KMS-11 (cell line): ENCODE data around the gene AADACL3.

Experiments used
- H2AFZ ChIP-seq: fragments of 200-600 bp; sonication (generic); 2 replicates; pipeline ENCODE4 v1.6.1; 2016; ENCODE audit warnings: antibody characterized with exemption, mixed run types, low read depth
- H3K27ac ChIP-seq: fragments of 200-600 bp; sonication (generic); 2 replicates; pipeline ENCODE4 v1.6.1; 2016; ENCODE audit warnings: mild to moderate bottlenecking, mixed run types
- H3K27me3 ChIP-seq: fragments of 200-600 bp; sonication (generic); 2 replicates; pipeline ENCODE4 v1.6.1; 2017; ENCODE audit warnings: mild to moderate bottlenecking, low read depth, mixed run types, moderate library complexity; ENCODE audit not compliant: insufficient read depth
- H3K36me3 ChIP-seq: fragments of 200-600 bp; sonication (generic); 2 replicates; pipeline ENCODE4 v1.6.1; 2017; ENCODE audit warnings: mild to moderate bottlenecking, mixed run types; ENCODE audit not compliant: insufficient read depth
- H3K4me1 ChIP-seq: fragments of 200-600 bp; sonication (generic); 2 replicates; pipeline ENCODE4 v1.6.1; 2016; ENCODE audit warnings: mild to moderate bottlenecking, low read depth, mixed run types; ENCODE audit not compliant: poor library complexity, severe bottlenecking
- H3K4me2 ChIP-seq: fragments of 200-600 bp; sonication (generic); 2 replicates; pipeline ENCODE4 v1.7.0; 2016; ENCODE audit warnings: mild to moderate bottlenecking, mixed run types
- H3K4me3 ChIP-seq: fragments of 200-600 bp; sonication (generic); IDR thresholded peaks from 2 replicates; pipeline ENCODE4 v1.6.1; 2017; ENCODE audit warnings: low read depth, low read length, mixed read lengths; ENCODE audit not compliant: insufficient read depth
- H3K79me2 ChIP-seq: fragments of 200-600 bp; sonication (generic); 2 replicates; pipeline ENCODE4 v1.6.1; 2016; ENCODE audit warnings: low read depth, mixed run types; ENCODE audit not compliant: insufficient read depth
- H3K9ac ChIP-seq: fragments of 200-600 bp; sonication (generic); 2 replicates; pipeline ENCODE4 v1.6.1; 2016; ENCODE audit warnings: mild to moderate bottlenecking, mixed run types
- H4K20me1 ChIP-seq: fragments of 200-600 bp; sonication (generic); 2 replicates; pipeline ENCODE4 v1.6.1; 2016; ENCODE audit warnings: mild to moderate bottlenecking, mixed run types; ENCODE audit not compliant: insufficient read depth
- TF ChIP-seq, protein P1 (sequence below): fragments of 200-600 bp; sonication (generic); conservative IDR thresholded peaks from 2 replicates; pipeline ENCODE4 v1.6.1; 2017; ENCODE audit warnings: low read depth, mild to moderate bottlenecking, antibody characterized with exemption, low read length, moderate library complexity, mixed read lengths

The AADACL3 gene

GRCh38 chr1:12706061-12706460 lies 9.8 kb upstream of the AADACL3 start:
- Histone ChIP-seq H3K4me2 (no peak overlapping the region), H2AFZ (no peak overlapping the region), H3K4me3 (no peak overlapping the region), H3K36me3 (no peaks in the 10 kb centered on the region), H3K4me1 (no peaks in the 10 kb centered on the region), H3K27ac (no peak overlapping the region), H3K27me3 (peaks cover 2% of the 10 kb centered on the region; the same call in 1 of the 2 replicates), H3K79me2 (no peaks in the 10 kb centered on the region), H3K9ac (no peak overlapping the region), H4K20me1 (no peaks in the 10 kb centered on the region)
- TF ChIP-seq, protein P1, sequence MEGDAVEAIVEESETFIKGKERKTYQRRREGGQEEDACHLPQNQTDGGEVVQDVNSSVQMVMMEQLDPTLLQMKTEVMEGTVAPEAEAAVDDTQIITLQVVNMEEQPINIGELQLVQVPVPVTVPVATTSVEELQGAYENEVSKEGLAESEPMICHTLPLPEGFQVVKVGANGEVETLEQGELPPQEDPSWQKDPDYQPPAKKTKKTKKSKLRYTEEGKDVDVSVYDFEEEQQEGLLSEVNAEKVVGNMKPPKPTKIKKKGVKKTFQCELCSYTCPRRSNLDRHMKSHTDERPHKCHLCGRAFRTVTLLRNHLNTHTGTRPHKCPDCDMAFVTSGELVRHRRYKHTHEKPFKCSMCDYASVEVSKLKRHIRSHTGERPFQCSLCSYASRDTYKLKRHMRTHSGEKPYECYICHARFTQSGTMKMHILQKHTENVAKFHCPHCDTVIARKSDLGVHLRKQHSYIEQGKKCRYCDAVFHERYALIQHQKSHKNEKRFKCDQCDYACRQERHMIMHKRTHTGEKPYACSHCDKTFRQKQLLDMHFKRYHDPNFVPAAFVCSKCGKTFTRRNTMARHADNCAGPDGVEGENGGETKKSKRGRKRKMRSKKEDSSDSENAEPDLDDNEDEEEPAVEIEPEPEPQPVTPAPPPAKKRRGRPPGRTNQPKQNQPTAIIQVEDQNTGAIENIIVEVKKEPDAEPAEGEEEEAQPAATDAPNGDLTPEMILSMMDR: no peak

DNA sequence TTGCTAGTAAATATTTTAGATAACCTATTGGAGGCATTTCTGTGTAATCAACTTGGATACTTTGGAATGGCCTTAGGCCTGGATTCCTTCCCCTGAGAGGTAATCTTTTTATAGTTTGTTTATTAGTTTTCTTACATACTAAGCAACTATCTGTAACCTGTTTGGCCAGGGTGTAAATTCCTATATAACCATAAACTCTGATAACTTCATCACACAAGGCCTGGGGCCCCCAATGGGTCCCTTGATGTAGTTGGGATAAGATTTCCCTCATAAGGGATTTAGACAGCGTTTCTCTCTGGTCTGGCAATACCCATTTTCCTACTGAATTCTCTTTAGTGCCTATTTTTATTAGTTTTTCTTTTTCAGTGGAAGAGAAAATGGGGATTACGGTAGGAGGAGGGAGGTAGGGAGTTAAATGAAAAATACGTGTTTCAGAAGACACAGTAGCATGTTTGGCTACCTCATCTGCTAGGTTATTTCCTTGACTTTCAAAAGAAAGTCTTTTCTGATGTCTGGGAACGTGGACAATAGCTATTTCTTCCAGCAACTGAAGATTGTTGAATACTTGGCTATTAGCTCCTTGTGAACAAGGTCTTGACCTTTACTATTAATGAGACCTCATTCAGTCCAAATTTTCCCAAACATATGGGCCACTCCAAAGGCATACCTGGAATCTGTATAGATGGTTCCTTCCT lies 7.4 kb upstream of the AADACL3 start:
- Histone ChIP-seq H3K27ac (no peak overlapping the region), H3K79me2 (no peaks in the 10 kb centered on the region), H3K4me1 (no peaks in the 10 kb centered on the region), H3K27me3 (peaks cover 7% of the 10 kb centered on the region; the same call in 1 of the 2 replicates), H4K20me1 (no peaks in the 10 kb centered on the region), H3K4me2 (no peak overlapping the region), H3K4me3 (no peak overlapping the region), H3K9ac (no peak overlapping the region), H3K36me3 (no peaks in the 10 kb centered on the region), H2AFZ (no peak overlapping the region)
- TF ChIP-seq, protein P1: no peak

DNA sequence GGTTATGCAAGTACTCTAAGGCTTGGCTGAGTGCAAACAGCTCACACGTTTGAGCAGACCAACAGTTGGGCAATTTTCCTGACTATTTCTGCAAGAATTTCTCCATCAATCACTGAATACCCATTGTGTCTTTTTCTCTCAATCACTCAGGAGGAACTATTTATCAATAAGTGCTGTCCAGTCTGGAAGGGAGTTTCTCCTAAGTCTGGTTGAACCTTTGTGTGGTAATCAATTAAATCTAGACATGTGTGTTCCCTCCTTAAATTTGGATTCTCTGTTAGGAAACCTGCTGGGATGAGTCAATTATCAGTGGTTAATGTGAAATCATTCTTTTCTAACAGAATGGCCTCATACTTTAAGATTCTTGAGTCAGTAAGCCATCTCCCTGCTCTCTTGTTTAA lies 6.8 kb upstream of the AADACL3 start:
- Histone ChIP-seq H2AFZ (no peak overlapping the region), H3K79me2 (no peaks in the 10 kb centered on the region), H3K27me3 (peaks cover 7% of the 10 kb centered on the region; the same call in 1 of the 2 replicates), H3K4me3 (no peak overlapping the region), H3K27ac (no peak overlapping the region), H3K4me1 (no peaks in the 10 kb centered on the region), H4K20me1 (no peaks in the 10 kb centered on the region), H3K9ac (no peak overlapping the region), H3K4me2 (no peak overlapping the region), H3K36me3 (no peaks in the 10 kb centered on the region)
- TF ChIP-seq, protein P1: no peak

GRCh38 chr1:12709696-12710095 lies 6.2 kb upstream of the AADACL3 start:
- Histone ChIP-seq H3K27me3 (peaks cover 7% of the 10 kb centered on the region; the same call in 1 of the 2 replicates), H4K20me1 (no peaks in the 10 kb centered on the region), H3K79me2 (no peaks in the 10 kb centered on the region), H3K4me3 (no peak overlapping the region), H3K27ac (no peak overlapping the region), H3K4me1 (no peaks in the 10 kb centered on the region), H3K36me3 (no peaks in the 10 kb centered on the region), H3K4me2 (no peak overlapping the region), H2AFZ (no peak overlapping the region), H3K9ac (no peak overlapping the region)
- TF ChIP-seq, protein P1: no peak
